ENCODE results near the gene AFAP1. TPM values are rescaled to one million over a fixed set of nuclear protein-coding genes. Genes with fewer than 3 reads are reported as not detected.
A peak's percentile ranks its signal among the peaks of the same experiment; 100 is the strongest.

AFAP1 gene
- total and polyA plus RNA-seq, 8 donors: 23.6 to 31.4 (median 27.4) TPM

- TF ChIP-seq CTCF (IDR thresholded peaks at IDR 0.05): no peak
- Histone ChIP-seq H3K4me3 (no peak overlapping the region), H3K4me1 (peaks cover 0 to 10% of the 10 kb centered on the region in 2 donors), H3K27ac (no peak overlapping the region), H3K27me3 (no peaks in the 10 kb centered on the region), H3K9me3 (no peaks in the 10 kb centered on the region), H3K36me3 (no peaks in the 10 kb centered on the region)
- DNase-seq (no peak), ATAC-seq (no peak)
- intact Hi-C loops (cut with DNase I): no loop called here
Observed at GRCh38 chr4:7980036-7980435, 40.4 kb upstream of the AFAP1 start.

- no peak for ATAC-seq
- H3K27me3 ChIP-seq: no peaks in the 10 kb centered on the region
- intact Hi-C loops (cut with DNase I): no loop called here
Observed at GRCh38 chr4:7979652-7979968, 39.9 kb upstream of the AFAP1 start.

GRCh38 chr4:7978907-7979651 lies 39.4 kb upstream of the AFAP1 start:
- DNase-seq (no peak), ATAC-seq (no peak)
- Histone ChIP-seq H3K27me3 (no peaks in the 10 kb centered on the region), H3K36me3 (no peaks in the 10 kb centered on the region), H3K4me1 (peaks cover 0 to 10% of the 10 kb centered on the region in 2 donors), H3K4me3 (no peak overlapping the region), H3K27ac (no peak overlapping the region), H3K9me3 (no peaks in the 10 kb centered on the region)
- intact Hi-C loops (cut with DNase I): no loop called here
- TF ChIP-seq CTCF (IDR thresholded peaks at IDR 0.05): no peak

More at GRCh38 chr4:7979652-7979968, 39.9 kb upstream of the AFAP1 start:
- Histone ChIP-seq H3K36me3 (no peaks in the 10 kb centered on the region), H3K9me3 (no peaks in the 10 kb centered on the region), H3K4me3 (no peak overlapping the region), H3K4me1 (peaks cover 0 to 10% of the 10 kb centered on the region in 2 donors), H3K27ac (no peak overlapping the region)
- no peak for TF ChIP-seq CTCF (IDR thresholded peaks at IDR 0.05)
- no peak for DNase-seq

- ATAC-seq: peak; percentile 81
- Histone ChIP-seq H3K36me3 (no peaks in the 10 kb centered on the region), H3K27ac (peak overlapping the region in 1 of 2 donors; percentile 15), H3K4me1 (peaks cover 0 to 10% of the 10 kb centered on the region in 2 donors), H3K9me3 (no peaks in the 10 kb centered on the region), H3K27me3 (no peaks in the 10 kb centered on the region), H3K4me3 (no peak overlapping the region)
- DNase-seq: peak in 2 of 4 donors; percentile 60 to 63
- no peak for TF ChIP-seq CTCF (IDR thresholded peaks at IDR 0.05)
- intact Hi-C loops (cut with DNase I): no loop called here
Observed at GRCh38 chr4:7978489-7978888, 38.8 kb upstream of the AFAP1 start.

- no peak for TF ChIP-seq CTCF (IDR thresholded peaks at IDR 0.05)
- H3K27me3 ChIP-seq: no peaks in the 10 kb centered on the region
- intact Hi-C loops (cut with DNase I): no loop called here
Observed at GRCh38 chr4:7976634-7977033, 37.0 kb upstream of the AFAP1 start.

More at GRCh38 chr4:7976634-7977033, 37.0 kb upstream of the AFAP1 start:
- Histone ChIP-seq H3K4me1 (peaks cover 0 to 10% of the 10 kb centered on the region in 2 donors), H3K36me3 (no peaks in the 10 kb centered on the region), H3K4me3 (no peak overlapping the region), H3K27ac (no peak overlapping the region), H3K9me3 (no peaks in the 10 kb centered on the region)
- ATAC-seq (no peak), DNase-seq (no peak)

Measured in left lung (tissue), 10 donors.